ENCODE results near the gene MBP. TPM values are rescaled to one million over a fixed set of nuclear protein-coding genes. Genes with fewer than 3 reads are reported as not detected.
A peak's percentile ranks its signal among the peaks of the same experiment; 100 is the strongest.

MBP gene
- total RNA-seq, 4 donors from 2014 or later, result 28.6 to 55.0 (median 50.4) TPM

DNA sequence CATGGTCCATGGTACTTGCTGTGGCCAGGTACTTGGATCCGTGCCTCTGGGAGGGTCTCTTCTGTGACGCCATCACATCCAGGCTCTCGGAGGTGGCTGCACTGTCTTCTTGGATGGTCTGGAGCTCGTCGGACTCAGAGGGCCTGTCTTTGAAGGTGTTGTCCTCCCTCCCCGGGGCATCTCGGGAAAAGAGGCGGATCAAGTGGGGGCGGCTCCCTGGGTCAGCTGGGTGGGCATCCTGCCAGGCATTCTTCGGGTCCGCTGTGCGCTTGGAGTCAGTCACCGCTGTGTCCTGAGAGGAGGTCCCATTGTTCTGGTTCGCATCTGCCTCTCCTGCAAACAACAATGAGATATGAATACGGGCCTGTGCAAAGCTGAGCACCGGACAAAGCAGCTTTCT lies 115.6 kb downstream of the MBP start:
- Histone ChIP-seq H3K27ac (peak overlapping the region in 3 of 4 donors; percentile 40 to 95 (median 94)), H3K4me3 (no peak overlapping the region), H3K4me1 (peaks cover 33 to 37% of the 10 kb centered on the region in 2 donors), H3K27me3 (no peaks in the 10 kb centered on the region), H3K36me3 (no peaks in the 10 kb centered on the region), H3K9me3 (no peaks in the 10 kb centered on the region)
- no peak for DNase-seq
- intact Hi-C loops (cut with DNase I; ENCODE audit: low total_unique reads) (no loop called here), in situ Hi-C loops (cut with MboI; ENCODE audit: low sequenced_read_pairs in 4 of 4) (no loop called here)
- ATAC-seq, result no peak
- TF ChIP-seq, protein P1, sequence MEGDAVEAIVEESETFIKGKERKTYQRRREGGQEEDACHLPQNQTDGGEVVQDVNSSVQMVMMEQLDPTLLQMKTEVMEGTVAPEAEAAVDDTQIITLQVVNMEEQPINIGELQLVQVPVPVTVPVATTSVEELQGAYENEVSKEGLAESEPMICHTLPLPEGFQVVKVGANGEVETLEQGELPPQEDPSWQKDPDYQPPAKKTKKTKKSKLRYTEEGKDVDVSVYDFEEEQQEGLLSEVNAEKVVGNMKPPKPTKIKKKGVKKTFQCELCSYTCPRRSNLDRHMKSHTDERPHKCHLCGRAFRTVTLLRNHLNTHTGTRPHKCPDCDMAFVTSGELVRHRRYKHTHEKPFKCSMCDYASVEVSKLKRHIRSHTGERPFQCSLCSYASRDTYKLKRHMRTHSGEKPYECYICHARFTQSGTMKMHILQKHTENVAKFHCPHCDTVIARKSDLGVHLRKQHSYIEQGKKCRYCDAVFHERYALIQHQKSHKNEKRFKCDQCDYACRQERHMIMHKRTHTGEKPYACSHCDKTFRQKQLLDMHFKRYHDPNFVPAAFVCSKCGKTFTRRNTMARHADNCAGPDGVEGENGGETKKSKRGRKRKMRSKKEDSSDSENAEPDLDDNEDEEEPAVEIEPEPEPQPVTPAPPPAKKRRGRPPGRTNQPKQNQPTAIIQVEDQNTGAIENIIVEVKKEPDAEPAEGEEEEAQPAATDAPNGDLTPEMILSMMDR (IDR thresholded peaks at IDR 0.05 in 4 of 5, conservative IDR thresholded peaks at IDR 0.05 in 1 of 5), result no peak
- no peak for TF ChIP-seq POLR2A (IDR thresholded peaks at IDR 0.05)

DNA sequence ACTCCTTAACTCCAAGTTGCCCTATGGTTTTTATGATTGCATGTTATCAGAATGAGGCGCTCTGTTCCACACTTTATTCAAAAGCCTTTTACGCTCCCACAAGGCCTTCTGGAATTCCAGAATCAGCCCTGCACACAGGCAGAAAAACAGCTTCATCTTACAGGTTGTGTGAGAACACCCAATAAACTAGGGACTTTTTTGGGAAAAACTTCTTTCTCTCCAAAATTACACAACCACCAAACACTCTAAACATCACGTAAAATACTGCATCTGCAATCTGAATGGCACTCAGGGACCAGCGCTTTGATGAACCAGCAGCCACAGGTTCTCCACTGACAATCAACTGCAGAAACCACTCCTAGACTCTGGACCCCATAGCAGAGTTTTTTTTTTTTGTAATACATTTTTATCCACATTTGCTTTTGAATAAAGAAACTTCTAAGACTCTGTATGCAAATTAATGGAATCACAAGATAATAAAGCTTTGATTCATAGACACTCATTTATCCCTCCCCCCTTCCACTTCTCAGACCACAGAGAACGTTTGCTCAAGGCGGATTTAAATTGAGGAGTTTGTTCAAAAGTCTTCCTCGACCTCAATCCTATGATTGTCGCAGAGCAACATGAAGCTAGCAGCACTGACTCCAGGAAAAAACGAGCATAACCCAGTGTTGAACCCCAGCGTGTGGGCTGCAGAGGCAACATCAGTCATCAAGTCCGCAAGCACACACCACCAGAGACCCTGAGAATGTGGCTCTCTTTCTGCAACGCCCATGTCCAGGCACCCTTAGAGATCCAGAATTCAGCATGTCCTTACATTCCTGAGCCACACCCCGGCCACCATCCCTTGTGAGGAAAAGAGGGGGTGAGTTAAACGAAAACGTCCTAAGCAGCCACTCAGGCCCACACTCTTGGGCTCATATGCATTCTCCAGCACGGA lies 116.5 kb downstream of the MBP start:
- no peak overlapping the region for H3K4me3 ChIP-seq
- ATAC-seq (no peak), DNase-seq (no peak)
- TF ChIP-seq POLR2A (IDR thresholded peaks at IDR 0.05), result no peak
- TF ChIP-seq, protein P1 (IDR thresholded peaks at IDR 0.05 in 4 of 5, conservative IDR thresholded peaks at IDR 0.05 in 1 of 5), result no peak
- H3K4me1 ChIP-seq, result peaks cover 32 to 33% of the 10 kb centered on the region in 2 donors
- no peaks in the 10 kb centered on the region for H3K9me3 ChIP-seq
- H3K27me3 ChIP-seq, result no peaks in the 10 kb centered on the region
- intact Hi-C loops (cut with DNase I; ENCODE audit: low total_unique reads), result loop anchor here (2.0 kb wide), 1 partner anchor 37 kb away; no protein-coding TSS in a partner anchor
- no peaks in the 10 kb centered on the region for H3K36me3 ChIP-seq
- in situ Hi-C loops (cut with MboI; ENCODE audit: low sequenced_read_pairs in 4 of 4), result no loop called here
- peak overlapping the region; percentile 84 to 95 (median 90) for H3K27ac ChIP-seq

DNA sequence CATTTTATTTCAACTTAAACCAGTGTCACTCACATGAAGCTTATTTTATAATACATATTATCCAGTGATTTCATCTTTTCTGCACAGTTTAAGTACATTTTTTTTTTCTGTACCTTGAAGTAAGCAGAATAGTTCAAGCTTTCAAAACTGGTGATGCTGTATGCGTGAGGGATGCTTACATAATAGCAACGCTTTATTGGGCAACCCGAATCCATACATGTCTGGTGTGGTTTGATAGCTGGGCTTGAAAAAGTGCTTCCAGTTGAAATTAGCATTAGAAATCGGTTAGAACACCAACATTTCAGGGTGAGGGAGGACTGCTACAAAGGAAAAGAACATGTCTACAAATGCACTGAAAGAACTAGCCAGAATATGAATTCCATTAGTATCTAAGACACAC lies 117.4 kb downstream of the MBP start:
- intact Hi-C loops (cut with DNase I; ENCODE audit: low total_unique reads) (loop anchor here (2.0 kb wide), 1 partner anchor 38 kb away; no protein-coding TSS in a partner anchor), in situ Hi-C loops (cut with MboI; ENCODE audit: low sequenced_read_pairs in 4 of 4) (no loop called here)
- Histone ChIP-seq H3K27ac (peak overlapping the region; percentile 84 to 95 (median 90)), H3K36me3 (no peaks in the 10 kb centered on the region), H3K4me3 (no peak overlapping the region), H3K4me1 (peaks cover 32 to 33% of the 10 kb centered on the region in 2 donors), H3K9me3 (no peaks in the 10 kb centered on the region), H3K27me3 (no peaks in the 10 kb centered on the region)
- TF ChIP-seq, protein P1 (IDR thresholded peaks at IDR 0.05 in 4 of 5, conservative IDR thresholded peaks at IDR 0.05 in 1 of 5), result no peak
- TF ChIP-seq POLR2A (IDR thresholded peaks at IDR 0.05), result no peak
- DNase-seq (no peak), ATAC-seq (no peak)

DNA sequence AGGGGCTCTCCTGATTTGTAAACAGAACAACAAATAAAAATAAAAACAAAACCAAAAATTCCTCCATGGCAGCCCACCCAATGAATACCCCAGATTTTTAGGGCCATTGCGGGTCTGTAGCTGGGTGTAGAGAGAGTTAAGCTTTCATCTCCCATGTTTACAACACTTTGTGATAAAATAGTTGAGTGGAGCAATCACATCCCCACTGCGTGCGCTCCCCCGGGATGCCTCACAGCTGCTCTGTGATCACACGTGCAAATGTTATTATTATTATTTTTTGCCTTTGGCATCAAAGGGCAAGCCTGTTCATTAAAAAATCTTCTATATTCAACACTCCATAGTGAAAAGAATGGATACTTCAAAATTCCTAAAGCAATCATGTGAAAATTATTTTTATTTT lies 118.0 kb downstream of the MBP start:
- H3K9me3 ChIP-seq, result no peaks in the 10 kb centered on the region
- H3K36me3 ChIP-seq, result no peaks in the 10 kb centered on the region
- H3K4me3 ChIP-seq, result peak overlapping the region in 1 of 4 donors; percentile 12
- peaks cover 32 to 33% of the 10 kb centered on the region in 2 donors for H3K4me1 ChIP-seq
- in situ Hi-C loops (cut with MboI; ENCODE audit: low sequenced_read_pairs in 4 of 4), result loop anchor here in 1 of 4 donors (5.0 kb wide), 1 partner anchor 38 kb away; no protein-coding TSS in a partner anchor
- ATAC-seq, result peak in 1 of 2 donors; percentile 25
- peak overlapping the region; percentile 84 to 95 (median 90) for H3K27ac ChIP-seq
- DNase-seq, result peak in 1 of 2 donors; percentile 60
- intact Hi-C loops (cut with DNase I; ENCODE audit: low total_unique reads), result loop anchor here (2.0 to 5.0 kb wide), 2 partner anchors 38 to 562 kb away; no protein-coding TSS in a partner anchor
- TF ChIP-seq POLR2A (IDR thresholded peaks at IDR 0.05), result no peak
- TF ChIP-seq, protein P1 (IDR thresholded peaks at IDR 0.05 in 4 of 5, conservative IDR thresholded peaks at IDR 0.05 in 1 of 5), result no peak
- H3K27me3 ChIP-seq, result no peaks in the 10 kb centered on the region

Data from gastrocnemius medialis (tissue), 4 donors.